HCT116 (cell line): Measurements from ENCODE around the gene EPS15.

Experiments used
- ATF3 ChIP-seq: IDR thresholded peaks from 2 replicates; pipeline ENCODE4 v1.6.1; 2012
- EZH2 ChIP-seq: fragments of 200-600 bp; sonication (generic); IDR thresholded peaks from 2 replicates; pipeline ENCODE4 v1.6.1; 2017; ENCODE audit warnings: antibody characterized with exemption, mixed run types
- EZH2phosphoT487 ChIP-seq: fragments of 200-600 bp; IDR thresholded peaks from 2 replicates; pipeline ENCODE4 v1.6.1; 2018; ENCODE audit warnings: antibody characterized with exemption, borderline replicate concordance
- POLR2A ChIP-seq: IDR thresholded peaks from 2 replicates; pipeline ENCODE4 v1.7.0; 2011; ENCODE audit warnings: borderline replicate concordance; ENCODE audit not compliant: insufficient read depth, insufficient read length; ENCODE audit errors: extremely low read depth
- POLR2AphosphoS5 ChIP-seq: IDR thresholded peaks from 2 replicates; pipeline ENCODE4 v1.6.1; 2011; ENCODE audit warnings: mild to moderate bottlenecking, low read depth, low read length, moderate library complexity
- RAD21 ChIP-seq: IDR thresholded peaks from 2 replicates; pipeline ENCODE4 v1.6.1; 2012; ENCODE audit warnings: low read depth, mild to moderate bottlenecking
- TCF7L2 ChIP-seq: IDR thresholded peaks from 2 replicates; pipeline ENCODE4 v1.7.0; 2011; ENCODE audit warnings: borderline replicate concordance, inconsistent platforms; ENCODE audit not compliant: insufficient read depth, insufficient read length; ENCODE audit errors: extremely low read depth
- ZNF274 ChIP-seq: fragments of 200-500 bp; sonication (Bioruptor generic); IDR thresholded peaks from 2 replicates; pipeline ENCODE4 v1.6.1; 2014; ENCODE audit warnings: mild to moderate bottlenecking, low read depth, low read length, inconsistent platforms
- TF ChIP-seq, protein P1 (sequence below), 3 experiments: fragments of 200-600 bp in 1 of 3; sonication (generic) in 1 of 3; IDR thresholded peaks in 2 of 3; conservative IDR thresholded peaks in 1 of 3; 2 replicates each; pipeline ENCODE4 v1.5.1; 2012 to 2017; ENCODE audit warnings: low read depth in 2 of 3, low read length in 2 of 3, antibody characterized with exemption in 1 of 3, borderline replicate concordance in 1 of 3, control low read depth in 1 of 3, mild to moderate bottlenecking in 1 of 3, mixed read lengths in 1 of 3, mixed run types in 1 of 3, moderate library complexity in 1 of 3; ENCODE audit not compliant: insufficient read depth in 1 of 3
- TF ChIP-seq, protein P2 (sequence below): IDR thresholded peaks from 2 replicates; pipeline ENCODE4 v1.6.1; 2012; ENCODE audit warnings: low read depth

DNA sequence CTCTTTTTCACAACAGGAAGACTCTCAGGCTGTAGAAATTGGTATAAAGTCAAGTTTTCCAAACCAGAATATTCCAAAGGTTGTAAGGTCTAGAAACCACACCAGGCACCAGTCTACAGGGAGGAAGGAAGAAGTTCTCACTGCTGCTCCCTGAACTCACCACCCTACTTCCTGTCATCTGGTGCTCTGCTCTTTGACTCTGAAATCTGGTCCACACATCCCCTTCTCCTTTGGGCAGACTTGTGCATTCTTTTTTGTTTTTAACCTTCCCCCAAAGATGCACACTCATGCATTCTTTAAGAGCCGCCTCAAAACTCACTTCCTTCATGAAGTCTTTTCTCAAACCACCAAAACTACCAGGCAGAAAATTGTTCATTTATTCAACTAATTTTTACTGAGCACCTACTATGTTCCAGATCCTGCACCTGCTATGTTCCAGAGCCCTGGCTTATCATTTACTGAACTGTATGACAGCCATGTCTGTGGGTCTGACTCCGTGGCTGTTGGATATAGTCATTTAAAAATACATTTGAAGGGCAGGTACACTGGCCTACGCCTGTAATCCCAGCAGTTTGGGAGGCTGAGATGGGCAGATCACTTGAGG is 30.1 kb upstream of the EPS15 start:
- no peak for TF ChIP-seq EZH2
- TF ChIP-seq, protein P1, sequence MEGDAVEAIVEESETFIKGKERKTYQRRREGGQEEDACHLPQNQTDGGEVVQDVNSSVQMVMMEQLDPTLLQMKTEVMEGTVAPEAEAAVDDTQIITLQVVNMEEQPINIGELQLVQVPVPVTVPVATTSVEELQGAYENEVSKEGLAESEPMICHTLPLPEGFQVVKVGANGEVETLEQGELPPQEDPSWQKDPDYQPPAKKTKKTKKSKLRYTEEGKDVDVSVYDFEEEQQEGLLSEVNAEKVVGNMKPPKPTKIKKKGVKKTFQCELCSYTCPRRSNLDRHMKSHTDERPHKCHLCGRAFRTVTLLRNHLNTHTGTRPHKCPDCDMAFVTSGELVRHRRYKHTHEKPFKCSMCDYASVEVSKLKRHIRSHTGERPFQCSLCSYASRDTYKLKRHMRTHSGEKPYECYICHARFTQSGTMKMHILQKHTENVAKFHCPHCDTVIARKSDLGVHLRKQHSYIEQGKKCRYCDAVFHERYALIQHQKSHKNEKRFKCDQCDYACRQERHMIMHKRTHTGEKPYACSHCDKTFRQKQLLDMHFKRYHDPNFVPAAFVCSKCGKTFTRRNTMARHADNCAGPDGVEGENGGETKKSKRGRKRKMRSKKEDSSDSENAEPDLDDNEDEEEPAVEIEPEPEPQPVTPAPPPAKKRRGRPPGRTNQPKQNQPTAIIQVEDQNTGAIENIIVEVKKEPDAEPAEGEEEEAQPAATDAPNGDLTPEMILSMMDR (IDR thresholded peaks at IDR 0.05 in 2 of 3, conservative IDR thresholded peaks at IDR 0.05 in 1 of 3; ENCODE audit: borderline replicate concordance in 1 of 3, insufficient read depth in 1 of 3, low read depth in 2 of 3, low read length in 2 of 3), result no peak
- no peak for TF ChIP-seq ATF3
- no peak for TF ChIP-seq POLR2AphosphoS5
- no peak for TF ChIP-seq POLR2A
- TF ChIP-seq EZH2phosphoT487, result no peak
- TF ChIP-seq TCF7L2, result no peak
- TF ChIP-seq, protein P2, sequence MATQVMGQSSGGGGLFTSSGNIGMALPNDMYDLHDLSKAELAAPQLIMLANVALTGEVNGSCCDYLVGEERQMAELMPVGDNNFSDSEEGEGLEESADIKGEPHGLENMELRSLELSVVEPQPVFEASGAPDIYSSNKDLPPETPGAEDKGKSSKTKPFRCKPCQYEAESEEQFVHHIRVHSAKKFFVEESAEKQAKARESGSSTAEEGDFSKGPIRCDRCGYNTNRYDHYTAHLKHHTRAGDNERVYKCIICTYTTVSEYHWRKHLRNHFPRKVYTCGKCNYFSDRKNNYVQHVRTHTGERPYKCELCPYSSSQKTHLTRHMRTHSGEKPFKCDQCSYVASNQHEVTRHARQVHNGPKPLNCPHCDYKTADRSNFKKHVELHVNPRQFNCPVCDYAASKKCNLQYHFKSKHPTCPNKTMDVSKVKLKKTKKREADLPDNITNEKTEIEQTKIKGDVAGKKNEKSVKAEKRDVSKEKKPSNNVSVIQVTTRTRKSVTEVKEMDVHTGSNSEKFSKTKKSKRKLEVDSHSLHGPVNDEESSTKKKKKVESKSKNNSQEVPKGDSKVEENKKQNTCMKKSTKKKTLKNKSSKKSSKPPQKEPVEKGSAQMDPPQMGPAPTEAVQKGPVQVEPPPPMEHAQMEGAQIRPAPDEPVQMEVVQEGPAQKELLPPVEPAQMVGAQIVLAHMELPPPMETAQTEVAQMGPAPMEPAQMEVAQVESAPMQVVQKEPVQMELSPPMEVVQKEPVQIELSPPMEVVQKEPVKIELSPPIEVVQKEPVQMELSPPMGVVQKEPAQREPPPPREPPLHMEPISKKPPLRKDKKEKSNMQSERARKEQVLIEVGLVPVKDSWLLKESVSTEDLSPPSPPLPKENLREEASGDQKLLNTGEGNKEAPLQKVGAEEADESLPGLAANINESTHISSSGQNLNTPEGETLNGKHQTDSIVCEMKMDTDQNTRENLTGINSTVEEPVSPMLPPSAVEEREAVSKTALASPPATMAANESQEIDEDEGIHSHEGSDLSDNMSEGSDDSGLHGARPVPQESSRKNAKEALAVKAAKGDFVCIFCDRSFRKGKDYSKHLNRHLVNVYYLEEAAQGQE, result no peak
- no peak for TF ChIP-seq ZNF274
- TF ChIP-seq RAD21, result no peak
